Heart left ventricle (tissue), 16 donors: ENCODE results near the gene C12orf43. TPM values are rescaled to one million over a fixed set of nuclear protein-coding genes. Genes with fewer than 3 reads are reported as not detected.

Source experiments
- ATAC-seq, 4 donors: fragments of 200-7000 bp; cut with Tn5 transposase; one replicate each; pipeline ENCODE4 v1.9.1; 2020 to 2022; ENCODE audit warnings: moderate library complexity in 4 of 4, mild to moderate bottlenecking in 3 of 4, moderate number of reproducible peaks in 1 of 4
- DNase-seq, 5 donors: peaks; one replicate each; pipeline ENCODE4 v3.0.0-alpha.2; 2020
- H3K27ac ChIP-seq, 12 donors: fragments of 200-600 bp; sonication (generic) in 4 of 12; one replicate each; pipeline versions ENCODE4 v1.5.0 to v1.8.0; 2016 to 2022; ENCODE audit warnings: mild to moderate bottlenecking in 2 of 12
- H3K27me3 ChIP-seq, 9 donors: fragments of 200-600 bp; sonication (generic) in 2 of 9; one replicate each; pipeline versions ENCODE4 v1.5.1 to v1.8.0; 2016 to 2022; ENCODE audit warnings: mild to moderate bottlenecking in 3 of 9
- H3K36me3 ChIP-seq, 9 donors: fragments of 200-600 bp; sonication (generic) in 2 of 9; one replicate each; pipeline versions ENCODE4 v1.5.0 to v1.8.0; 2018 to 2022; ENCODE audit warnings: mild to moderate bottlenecking in 2 of 9
- H3K4me1 ChIP-seq, 12 donors: fragments of 200-600 bp; sonication (generic) in 4 of 12; one replicate each; pipeline versions ENCODE4 v1.5.0 to v1.8.0; 2016 to 2022; ENCODE audit warnings: mild to moderate bottlenecking in 3 of 12
- H3K4me3 ChIP-seq, 12 donors: fragments of 200-600 bp; sonication (generic) in 4 of 12; one replicate each; pipeline versions ENCODE4 v1.5.0 to v1.8.0; 2017 to 2022; ENCODE audit warnings: mild to moderate bottlenecking in 9 of 12, moderate library complexity in 4 of 12
- H3K9me3 ChIP-seq, 12 donors: fragments of 200-600 bp; sonication (generic) in 4 of 12; one replicate each; pipeline versions ENCODE4 v1.5.0 to v1.8.0; 2016 to 2022; ENCODE audit warnings: mild to moderate bottlenecking in 1 of 12
- POLR2A ChIP-seq, 2 donors: fragments of 450-650 bp; IDR thresholded peaks; one replicate each; pipeline ENCODE4 v1.6.1; 2017; ENCODE audit warnings: antibody characterized with exemption in 2 of 2, mild to moderate bottlenecking in 2 of 2, moderate library complexity in 2 of 2
- WGBS, 4 donors: extraction: QIAGEN DNeasy Blood & Tissue Kit in 2 of 4; methylation state at CpG; one replicate each; pipeline versions ENCODE4 v1.1.5 to v1.1.7; 2013 to 2018; 5-methylcytosine and 5-hydroxymethylcytosine counted together
- intact Hi-C, 10 donors: fragments of 100-400 bp; cut with DNase I; formaldehyde crosslinking; loops; one replicate each; pipeline versions ENCODE4 v1.11.1 to v1.14.2; 2022
- polyA plus RNA-seq, 2 donors: library from polyadenylated mRNA; stranded (reverse); fragments of 200-250 nt; gene quantifications; one replicate each; pipeline ENCODE4 v1.2.3, GENCODE V29; 2013
- total RNA-seq, 9 donors: library from RNA; depleted of rRNA in 2 of 9; stranded (reverse); fragments of >200 nt in 2 of 9; fragmentation: NEBNext Ultra II Directional in 3 of 9; extraction: Animal tissue kit (Norgen Biotek cat#: 25700) in 3 of 9; gene quantifications; one replicate each; pipeline versions ENCODE4 v1.1.0 to v1.2.4, GENCODE V29; 2016 to 2023
- TF ChIP-seq, protein P1 (sequence below), 12 donors: fragments of 200-600 bp; sonication (generic) in 4 of 12; IDR thresholded peaks; one replicate each; pipeline versions ENCODE4 v1.5.0 to v1.8.0; 2018 to 2022; ENCODE audit warnings: antibody characterized with exemption in 12 of 12, mild to moderate bottlenecking in 5 of 12
- donor health status: ischemic (EF 13 %, LVEDD 7.1; RV severe dilation, severe dysfunction).
- donor health status: healthy with polysubstance abuse.
- donor health status: DM: no; HTN: yes; CAD: no.
- donor health status: DM: no; HTN: no; CAD: no.
- donor health status: ischemic (EF 25% LVEDD 6.9; RV normal size, moderate dysfunction).
- donor health status: ischemic (EF 25% LVEDD 5.7; RV mildly dilated, moderate dysfunction).
- donor health status: healthy.
- donor health status: DM: yes; HTN: yes; CAD: no.
- donor health status: ischemic (EF 35%, LVEDD 5.7; RV mildly dilated, moderate dysfunction).
- donor health status: nonischemic (EF 11% LVEDD 7.7; RV severe dilation, severe dysfunction).
- donor health status: DM: yes; HTN: yes; CAD: no.
- donor health status: PGD.
- donor health status: ischemic (EF 29% LVEDD 5.4; RV normal size, mild dysfunction).
- donor health status: nonischemic (EF 23%, LVEDD 6.1; RV moderate dilation, normal function).

Gene C12orf43
- total and polyA plus RNA-seq, 11 donors, result 5.9 to 16.3 (median 9.2) TPM

GRCh38 chr12:121001841-121002483 lies 14.3 kb downstream of the C12orf43 start:
- no peak for DNase-seq
- Histone ChIP-seq H3K9me3 (no peaks in the 10 kb centered on the region), H3K4me1 (peaks cover 0 to 7% (median 0%) of the 10 kb centered on the region in 12 donors), H3K36me3 (peaks cover 0 to 54% (median 44%) of the 10 kb centered on the region in 9 donors), H3K27ac (no peak overlapping the region), H3K4me3 (no peak overlapping the region), H3K27me3 (peaks cover 0 to 21% (median 0%) of the 10 kb centered on the region in 9 donors)
- peak in 1 of 4 donors; percentile 14 for ATAC-seq
- intact Hi-C loops, result loop anchor here in 1 of 10 donors (10.0 kb wide), 1 partner anchor 93 kb away; no protein-coding TSS in a partner anchor
- WGBS, 4 donors, result 64 to 86% (median 84%) methylated on average over 6 to 16 of the region's 16 CpGs
- TF ChIP-seq, protein P1, sequence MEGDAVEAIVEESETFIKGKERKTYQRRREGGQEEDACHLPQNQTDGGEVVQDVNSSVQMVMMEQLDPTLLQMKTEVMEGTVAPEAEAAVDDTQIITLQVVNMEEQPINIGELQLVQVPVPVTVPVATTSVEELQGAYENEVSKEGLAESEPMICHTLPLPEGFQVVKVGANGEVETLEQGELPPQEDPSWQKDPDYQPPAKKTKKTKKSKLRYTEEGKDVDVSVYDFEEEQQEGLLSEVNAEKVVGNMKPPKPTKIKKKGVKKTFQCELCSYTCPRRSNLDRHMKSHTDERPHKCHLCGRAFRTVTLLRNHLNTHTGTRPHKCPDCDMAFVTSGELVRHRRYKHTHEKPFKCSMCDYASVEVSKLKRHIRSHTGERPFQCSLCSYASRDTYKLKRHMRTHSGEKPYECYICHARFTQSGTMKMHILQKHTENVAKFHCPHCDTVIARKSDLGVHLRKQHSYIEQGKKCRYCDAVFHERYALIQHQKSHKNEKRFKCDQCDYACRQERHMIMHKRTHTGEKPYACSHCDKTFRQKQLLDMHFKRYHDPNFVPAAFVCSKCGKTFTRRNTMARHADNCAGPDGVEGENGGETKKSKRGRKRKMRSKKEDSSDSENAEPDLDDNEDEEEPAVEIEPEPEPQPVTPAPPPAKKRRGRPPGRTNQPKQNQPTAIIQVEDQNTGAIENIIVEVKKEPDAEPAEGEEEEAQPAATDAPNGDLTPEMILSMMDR (IDR thresholded peaks at IDR 0.05), result no peak
- TF ChIP-seq POLR2A (IDR thresholded peaks at IDR 0.05), result no peak

DNA sequence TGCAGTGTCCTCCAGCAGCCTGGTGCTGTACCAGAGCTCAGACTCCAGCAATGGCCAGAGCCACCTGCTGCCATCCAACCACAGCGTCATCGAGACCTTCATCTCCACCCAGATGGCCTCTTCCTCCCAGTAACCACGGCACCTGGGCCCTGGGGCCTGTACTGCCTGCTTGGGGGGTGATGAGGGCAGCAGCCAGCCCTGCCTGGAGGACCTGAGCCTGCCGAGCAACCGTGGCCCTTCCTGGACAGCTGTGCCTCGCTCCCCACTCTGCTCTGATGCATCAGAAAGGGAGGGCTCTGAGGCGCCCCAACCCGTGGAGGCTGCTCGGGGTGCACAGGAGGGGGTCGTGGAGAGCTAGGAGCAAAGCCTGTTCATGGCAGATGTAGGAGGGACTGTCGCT lies 15.2 kb downstream of the C12orf43 start:
- peaks cover 0 to 45% (median 36%) of the 10 kb centered on the region in 9 donors for H3K36me3 ChIP-seq
- no peak for DNase-seq
- WGBS, 4 donors, result 83 to 94% (median 90%) methylated on average over 8 to 11 of the region's 11 CpGs
- H3K4me1 ChIP-seq, result peaks cover 0 to 7% (median 0%) of the 10 kb centered on the region in 12 donors
- TF ChIP-seq POLR2A (IDR thresholded peaks at IDR 0.05), result no peak
- TF ChIP-seq, protein P1 (IDR thresholded peaks at IDR 0.05), result no peak
- no peak for ATAC-seq
- H3K27me3 ChIP-seq, result peaks cover 0 to 21% (median 0%) of the 10 kb centered on the region in 9 donors
- H3K27ac ChIP-seq, result no peak overlapping the region
- no peaks in the 10 kb centered on the region for H3K9me3 ChIP-seq
- intact Hi-C loops, result loop anchor here in 1 of 10 donors (10.0 kb wide), 1 partner anchor 94 kb away; no protein-coding TSS in a partner anchor
- no peak overlapping the region for H3K4me3 ChIP-seq

- 85 to 91% (median 87%) methylated on average over 11 of the region's 11 CpGs for WGBS, 4 donors
- Histone ChIP-seq H3K4me1 (peaks cover 0 to 7% (median 0%) of the 10 kb centered on the region in 12 donors), H3K27me3 (peaks cover 0 to 21% (median 0%) of the 10 kb centered on the region in 9 donors), H3K4me3 (no peak overlapping the region), H3K27ac (no peak overlapping the region), H3K9me3 (no peaks in the 10 kb centered on the region), H3K36me3 (peaks cover 0 to 39% (median 31%) of the 10 kb centered on the region in 9 donors)
- intact Hi-C loops, result loop anchor here in 1 of 10 donors (10.0 kb wide), 1 partner anchor 94 kb away; no protein-coding TSS in a partner anchor
- ATAC-seq, result no peak
- no peak for DNase-seq
- TF ChIP-seq, protein P1 (IDR thresholded peaks at IDR 0.05), result no peak
- TF ChIP-seq POLR2A (IDR thresholded peaks at IDR 0.05), result no peak
Measured at GRCh38 chr12:121000530-121000929, 15.8 kb downstream of the C12orf43 start.
